Measurements from ENCODE around the gene SART3. TPM values are rescaled to one million over a fixed set of nuclear protein-coding genes. Genes with fewer than 3 reads are reported as not detected.

SART3 gene
- total RNA-seq, 4 donors from 2014 or later = 35.0 to 52.6 (median 36.5) TPM

DNA sequence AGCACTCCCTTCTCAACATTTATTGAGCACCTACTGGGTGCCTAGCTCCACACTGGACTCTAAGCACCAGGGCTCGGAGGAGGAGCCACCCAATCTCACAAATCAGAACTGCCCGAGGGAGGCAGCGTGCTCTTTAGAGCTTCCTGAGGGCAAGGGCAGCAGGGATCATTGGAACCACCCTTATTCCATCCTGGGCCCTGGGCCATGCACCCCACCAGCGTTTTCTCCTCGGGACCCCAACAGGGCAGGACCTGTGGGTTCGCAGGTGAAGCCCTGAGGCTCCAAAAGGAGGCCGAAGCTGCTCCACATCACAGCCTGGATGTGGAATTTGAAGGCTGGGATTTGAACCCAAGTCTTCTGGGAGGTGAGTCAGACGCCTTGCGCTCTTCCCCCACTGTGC is 21.5 kb upstream of the SART3 start:
- TF ChIP-seq, protein P1, sequence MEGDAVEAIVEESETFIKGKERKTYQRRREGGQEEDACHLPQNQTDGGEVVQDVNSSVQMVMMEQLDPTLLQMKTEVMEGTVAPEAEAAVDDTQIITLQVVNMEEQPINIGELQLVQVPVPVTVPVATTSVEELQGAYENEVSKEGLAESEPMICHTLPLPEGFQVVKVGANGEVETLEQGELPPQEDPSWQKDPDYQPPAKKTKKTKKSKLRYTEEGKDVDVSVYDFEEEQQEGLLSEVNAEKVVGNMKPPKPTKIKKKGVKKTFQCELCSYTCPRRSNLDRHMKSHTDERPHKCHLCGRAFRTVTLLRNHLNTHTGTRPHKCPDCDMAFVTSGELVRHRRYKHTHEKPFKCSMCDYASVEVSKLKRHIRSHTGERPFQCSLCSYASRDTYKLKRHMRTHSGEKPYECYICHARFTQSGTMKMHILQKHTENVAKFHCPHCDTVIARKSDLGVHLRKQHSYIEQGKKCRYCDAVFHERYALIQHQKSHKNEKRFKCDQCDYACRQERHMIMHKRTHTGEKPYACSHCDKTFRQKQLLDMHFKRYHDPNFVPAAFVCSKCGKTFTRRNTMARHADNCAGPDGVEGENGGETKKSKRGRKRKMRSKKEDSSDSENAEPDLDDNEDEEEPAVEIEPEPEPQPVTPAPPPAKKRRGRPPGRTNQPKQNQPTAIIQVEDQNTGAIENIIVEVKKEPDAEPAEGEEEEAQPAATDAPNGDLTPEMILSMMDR (IDR thresholded peaks at IDR 0.05; ENCODE audit: low read depth) = no peak

DNA sequence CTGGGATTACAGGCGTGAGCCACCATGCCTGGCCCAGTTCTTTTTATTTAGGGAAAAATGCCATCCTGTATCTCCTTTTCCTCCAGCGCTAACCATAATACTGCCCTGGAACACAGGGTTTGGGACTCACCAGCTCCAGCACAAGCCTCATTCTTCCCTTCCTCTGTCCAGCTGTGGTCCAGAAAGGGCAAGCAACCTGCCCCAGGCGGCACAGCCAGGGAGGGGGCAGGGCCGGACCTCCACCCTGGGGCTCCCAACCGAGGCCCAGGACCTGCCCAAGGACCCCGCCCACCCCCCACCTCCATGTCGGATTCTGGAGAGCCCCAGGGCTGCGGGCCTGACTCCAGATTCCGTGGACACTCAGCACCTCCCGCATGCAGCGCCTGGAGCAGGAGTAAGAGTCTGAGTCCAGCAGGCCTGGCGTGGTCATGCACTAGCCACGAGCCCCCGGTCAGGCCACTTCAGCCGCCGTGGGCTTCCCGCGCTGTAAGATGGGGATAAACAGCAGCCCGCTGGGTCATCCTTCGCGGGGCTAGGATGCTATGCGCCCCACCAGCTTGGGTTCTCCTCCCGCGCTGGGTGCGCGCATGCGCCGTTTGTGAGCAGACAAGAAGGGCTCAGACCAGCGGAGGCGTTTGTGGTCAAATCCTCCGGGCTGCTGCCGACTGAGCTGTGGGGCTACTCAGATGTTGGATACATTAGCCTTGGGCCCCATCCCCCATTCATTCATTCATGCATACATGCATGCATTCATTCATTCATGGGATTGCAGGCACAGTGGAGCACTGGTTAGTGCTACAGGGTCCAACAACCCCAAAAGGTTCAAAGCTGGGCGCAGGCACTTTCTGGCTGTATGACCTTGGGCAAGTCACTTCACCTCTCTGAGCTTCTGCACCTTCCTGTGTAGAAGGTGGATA is 20.6 kb upstream of the SART3 start:
- TF ChIP-seq, protein P1 (IDR thresholded peaks at IDR 0.05; ENCODE audit: low read depth) = no peak

DNA sequence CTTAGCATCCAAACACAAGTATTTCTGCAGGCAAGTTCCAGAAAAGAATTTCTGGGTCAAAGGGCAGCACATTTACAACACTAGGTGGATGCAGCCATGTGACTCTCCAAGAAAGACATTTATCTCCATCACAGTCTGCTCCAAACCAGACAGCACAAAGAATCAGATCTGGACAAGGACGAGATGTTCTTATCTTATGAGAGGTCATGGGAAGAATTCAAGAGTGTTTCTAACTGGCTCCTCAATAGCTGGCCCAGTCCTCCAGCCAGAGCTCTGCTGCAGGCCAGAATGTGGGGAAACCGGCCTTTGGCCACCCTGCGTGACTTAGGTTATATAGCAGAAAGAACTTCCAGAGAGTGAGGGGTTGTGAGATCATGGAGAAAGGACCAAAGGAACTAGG is 19.6 kb upstream of the SART3 start:
- TF ChIP-seq, protein P1 (IDR thresholded peaks at IDR 0.05; ENCODE audit: low read depth) = no peak

DNA sequence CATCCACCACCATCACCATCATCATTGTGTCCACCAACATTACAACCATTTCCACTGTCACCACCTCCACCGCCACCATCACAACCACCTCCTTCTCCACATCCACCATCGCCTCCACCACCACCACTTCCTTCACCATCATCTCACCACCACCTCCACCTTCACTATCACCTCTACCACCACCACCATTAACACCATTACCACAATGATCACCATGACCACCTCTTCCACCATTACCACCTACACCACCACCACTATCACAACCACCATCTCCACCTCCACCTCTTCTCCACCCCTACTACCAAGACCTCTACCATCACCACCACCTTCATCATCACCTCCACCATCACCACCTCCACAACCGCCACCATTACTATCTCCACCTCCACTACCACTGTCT is 17.8 kb upstream of the SART3 start:
- TF ChIP-seq, protein P1 (IDR thresholded peaks at IDR 0.05; ENCODE audit: low read depth) = no peak

DNA sequence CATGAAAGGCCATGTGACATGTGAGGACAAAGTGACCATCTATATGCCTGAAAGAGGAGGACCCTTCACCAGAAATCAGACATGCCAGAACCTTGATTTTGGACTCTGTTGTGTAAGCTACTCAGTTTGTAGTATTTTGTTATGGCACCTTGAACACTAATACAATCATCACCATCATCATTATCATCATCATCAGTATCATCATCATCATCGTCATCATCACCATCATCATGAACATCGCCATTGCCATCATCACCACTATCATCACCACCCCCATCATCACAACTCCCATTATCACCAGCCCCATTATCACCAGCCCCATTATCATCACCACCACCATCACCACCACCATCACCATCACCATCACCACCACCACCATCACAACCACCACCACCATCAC is 17.3 kb upstream of the SART3 start:
- TF ChIP-seq, protein P1 (IDR thresholded peaks at IDR 0.05; ENCODE audit: low read depth) = no peak

DNA sequence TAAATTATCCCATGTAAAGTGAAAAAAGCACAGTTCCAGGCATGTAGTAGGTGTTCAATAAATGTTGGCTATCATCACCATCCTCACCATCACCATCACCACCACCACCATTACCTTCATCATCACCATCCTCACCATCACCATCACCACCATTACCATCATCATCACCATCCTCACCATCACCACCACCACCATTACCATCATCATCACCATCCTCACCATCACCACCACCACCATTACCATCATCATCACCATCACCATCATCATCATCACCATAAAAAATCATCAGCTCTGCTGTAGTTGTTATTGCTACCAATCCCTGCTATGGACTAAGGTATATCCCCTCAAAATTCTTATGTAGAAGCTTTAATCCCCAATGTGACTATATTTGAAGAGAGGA is 16.5 kb upstream of the SART3 start:
- TF ChIP-seq, protein P1 (IDR thresholded peaks at IDR 0.05; ENCODE audit: low read depth) = no peak

DNA sequence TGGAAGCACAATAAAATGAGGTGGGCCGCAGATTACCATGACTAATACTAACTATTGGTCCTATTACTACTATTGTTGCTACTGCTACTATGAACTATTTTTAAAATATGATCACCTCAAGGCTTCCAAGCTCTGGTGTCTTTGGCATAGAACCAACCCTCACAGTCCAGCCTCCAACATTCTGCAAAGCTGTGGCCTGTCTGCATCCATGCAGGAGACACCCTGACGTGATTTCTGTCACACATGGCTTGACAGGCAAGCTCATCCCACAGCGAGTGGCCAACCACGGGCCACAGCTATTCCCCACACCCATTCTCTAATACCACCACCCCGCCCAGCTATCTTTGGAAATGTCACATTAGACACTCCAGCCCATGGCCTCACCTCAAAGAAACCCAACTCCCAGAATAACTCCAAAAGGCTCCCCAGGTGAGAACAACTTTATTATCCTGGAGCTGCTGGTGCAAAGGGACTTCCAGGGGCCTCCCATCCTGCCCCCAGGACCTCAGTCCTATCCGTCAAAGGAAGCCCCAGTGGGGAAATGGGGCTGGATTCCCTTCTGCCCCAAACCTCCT is 15.8 kb upstream of the SART3 start:
- TF ChIP-seq, protein P1 (IDR thresholded peaks at IDR 0.05; ENCODE audit: low read depth) = no peak

All from subcutaneous adipose tissue (tissue), 4 donors.